ENCODE results near the gene DTX3. TPM values are rescaled to one million over a fixed set of nuclear protein-coding genes. Genes with fewer than 3 reads are reported as not detected.

Gene DTX3
- total RNA-seq, 1 experiment from 2014 or later: 0.37 TPM

GRCh38 chr12:57614178-57614947, 9.7 kb downstream of the DTX3 start:
- POLR2A ChIA-PET: no interaction called here
- BruUV-seq (replicated peaks): no TSS peak
- H3K27me3 ChIP-seq (ENCODE audit: insufficient read depth, low read length): no peaks in the 10 kb centered on the region

More at GRCh38 chr12:57614178-57614947, 9.7 kb downstream of the DTX3 start:
- H3K9me3 ChIP-seq (ENCODE audit: control insufficient read depth in 1 of 2, insufficient read depth in 1 of 2, low read depth in 1 of 2, low read length in 2 of 2): no peaks in the 10 kb centered on the region
- peaks cover 0 to 9% of the 10 kb centered on the region in 2 experiments; a peak in 1 of 4 replicates for H3K4me1 ChIP-seq (ENCODE audit: control insufficient read depth in 1 of 2, insufficient read depth in 2 of 2, low read length in 2 of 2)
- no peak overlapping the region for H3K27ac ChIP-seq (ENCODE audit: low read depth, low read length)
- ATAC-seq (peak; percentile 64), DNase-seq (ENCODE audit: low read depth, low spot score) (peak; percentile 21)
- no peaks in the 10 kb centered on the region for H3K36me3 ChIP-seq (ENCODE audit: control insufficient read depth in 1 of 2, insufficient read depth in 2 of 2, low read length in 2 of 2)
- intact Hi-C loops (cut with micrococcal nuclease): no loop called here
- RAD21 ChIA-PET (ENCODE audit: low non-redundant PET in 1 of 2, low total read pairs in 2 of 2, uncharacterized antibody in 2 of 2, unreplicated experiment in 2 of 2): no interaction called here
- H3K9me2 ChIP-seq (ENCODE audit: insufficient read depth): no peaks in the 10 kb centered on the region
- CTCF ChIA-PET: interaction anchor here (1.7 kb wide), 1 partner anchor 31 kb away, joined by 4 read pairs; no protein-coding TSS in a partner anchor
- TF ChIP-seq CEBPB (IDR thresholded peaks at IDR 0.05; ENCODE audit: low read depth) (no peak), EZH2phosphoT487 (IDR thresholded peaks at IDR 0.05; ENCODE audit: borderline replicate concordance) (no peak), CBX3 (IDR thresholded peaks at IDR 0.05; ENCODE audit: low read depth) (no peak), YY1 (IDR thresholded peaks at IDR 0.05; ENCODE audit: extremely low read depth, insufficient replicate concordance, low read depth, low read length) (no peak), ZFX (IDR thresholded peaks at IDR 0.05) (no peak), REST (IDR thresholded peaks at IDR 0.05; ENCODE audit: low read depth) (no peak), POLR2A (IDR thresholded peaks at IDR 0.05; ENCODE audit: borderline replicate concordance, extremely low read depth, insufficient read depth, insufficient read length) (no peak), RAD21 (IDR thresholded peaks at IDR 0.05; ENCODE audit: low read depth) (no peak), CTCF (IDR thresholded peaks at IDR 0.05 in 2 of 3, conservative IDR thresholded peaks at IDR 0.05 in 1 of 3; ENCODE audit: borderline replicate concordance in 1 of 3, insufficient read depth in 1 of 3, low read depth in 2 of 3, low read length in 2 of 3) (no peak), ELF1 (IDR thresholded peaks at IDR 0.05; ENCODE audit: borderline replicate concordance, low read depth) (no peak), EGR1 (IDR thresholded peaks at IDR 0.05; ENCODE audit: low read depth) (no peak), SIN3A (IDR thresholded peaks at IDR 0.05; ENCODE audit: low read depth) (no peak), JUND (IDR thresholded peaks at IDR 0.05) (no peak), EZH2 (IDR thresholded peaks at IDR 0.05) (no peak), MAX (IDR thresholded peaks at IDR 0.05) (no peak), SP1 (IDR thresholded peaks at IDR 0.05; ENCODE audit: low read depth) (no peak), POLR2AphosphoS5 (IDR thresholded peaks at IDR 0.05; ENCODE audit: low read depth, low read length) (no peak), ZNF274 (IDR thresholded peaks at IDR 0.05; ENCODE audit: low read depth, low read length) (no peak), SRF (IDR thresholded peaks at IDR 0.05; ENCODE audit: low read depth) (no peak)
- no peak overlapping the region for H2AFZ ChIP-seq (ENCODE audit: low read depth, low read length, poor library complexity, severe bottlenecking)
- no peaks in the 10 kb centered on the region for H4K20me1 ChIP-seq (ENCODE audit: insufficient read depth)
- 0 out of 2 replicates have a peak overlapping the region, but pooled peaks have one; percentile 7 for H3K4me2 ChIP-seq (ENCODE audit: low read length)
- no peaks in the 10 kb centered on the region for H3K79me2 ChIP-seq (ENCODE audit: insufficient read depth, low read length)
- no peak overlapping the region for H3K9ac ChIP-seq (ENCODE audit: low read length)
- no peak overlapping the region for H3K4me3 ChIP-seq (replicated peaks in 1 of 2; ENCODE audit: low read depth in 1 of 2, low read length in 2 of 2)

Measured in HCT116 (cell line).